Choroid plexus epithelial cell (primary cell): ENCODE measurements around the gene HSPB2.
"Not testable (repeated sequence)": the region's sequence is repeated elsewhere in the genome, so short reads cannot be mapped to it uniquely, and the experiment has no call there.

Experiments used
- DNase-seq: peaks from one replicate; pipeline ENCODE4 v3.0.0-alpha.2; 2010; ENCODE audit warnings: low read depth
- H3K4me3 ChIP-seq: 2 replicates; pipeline ENCODE4 v1.5.1; 2011; ENCODE audit warnings: low read depth, mild to moderate bottlenecking, control low read depth, low read length, moderate library complexity
- TF ChIP-seq, protein P1 (sequence below): conservative IDR thresholded peaks from 2 replicates; pipeline ENCODE4 v1.5.1; 2011; ENCODE audit warnings: low read depth, mild to moderate bottlenecking, control low read depth, inconsistent platforms, low read length, moderate library complexity

HSPB2 gene

DNA sequence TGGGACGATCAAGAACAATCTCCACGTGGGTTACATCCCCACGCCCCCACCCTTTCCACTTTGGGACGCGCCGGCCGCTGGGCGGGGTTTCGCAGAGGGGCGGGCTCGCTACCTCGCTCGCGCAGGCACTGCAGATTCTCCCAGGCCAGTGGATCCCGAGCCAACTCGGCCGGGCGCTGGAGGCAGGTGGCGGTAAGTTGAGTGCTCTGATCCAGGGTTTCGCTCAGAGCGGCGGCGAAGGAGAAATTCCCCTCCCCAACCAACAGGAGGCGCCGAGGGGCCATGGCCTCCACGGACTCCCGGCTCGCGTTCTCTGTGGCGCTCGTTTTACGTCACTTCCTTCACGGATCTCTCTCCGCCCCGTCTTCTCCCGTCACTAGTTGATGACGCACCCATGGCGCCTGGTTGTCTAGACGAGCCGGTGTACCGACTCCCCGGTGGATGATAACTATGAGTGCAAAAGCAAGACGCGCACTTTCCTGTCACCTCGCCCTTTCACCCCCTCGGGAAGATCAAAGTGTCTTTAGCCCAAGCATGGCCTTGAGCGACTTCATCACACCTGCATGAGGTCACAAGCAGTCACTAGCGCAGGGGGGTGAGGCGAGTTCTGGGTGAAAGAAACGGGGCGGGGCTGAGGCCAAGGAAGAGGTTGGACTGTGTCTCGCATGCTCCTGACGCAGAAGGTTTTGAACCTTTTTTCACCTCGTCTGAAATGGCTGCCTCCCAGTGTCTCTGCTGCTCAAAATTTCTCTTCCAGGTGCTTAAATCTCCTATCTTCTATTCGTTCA, 33.5 kb upstream of the HSPB2 start, which contains the start of the genes CFAP68 and FDXACB1:
TSS of gene CFAP68 (plus strand) at position 693 of the 788 bp plus-strand sequence. CDS start at position 713, 20 bp downstream.
TSS of gene FDXACB1 (minus strand) at position 317 of the 788 bp plus-strand sequence. CDS start at position 284, 33 bp downstream.
- H3K4me3 ChIP-seq = peak within 1 kb of the TSS; percentile 74
- peak; percentile 98 for DNase-seq
- TF ChIP-seq, protein P1, sequence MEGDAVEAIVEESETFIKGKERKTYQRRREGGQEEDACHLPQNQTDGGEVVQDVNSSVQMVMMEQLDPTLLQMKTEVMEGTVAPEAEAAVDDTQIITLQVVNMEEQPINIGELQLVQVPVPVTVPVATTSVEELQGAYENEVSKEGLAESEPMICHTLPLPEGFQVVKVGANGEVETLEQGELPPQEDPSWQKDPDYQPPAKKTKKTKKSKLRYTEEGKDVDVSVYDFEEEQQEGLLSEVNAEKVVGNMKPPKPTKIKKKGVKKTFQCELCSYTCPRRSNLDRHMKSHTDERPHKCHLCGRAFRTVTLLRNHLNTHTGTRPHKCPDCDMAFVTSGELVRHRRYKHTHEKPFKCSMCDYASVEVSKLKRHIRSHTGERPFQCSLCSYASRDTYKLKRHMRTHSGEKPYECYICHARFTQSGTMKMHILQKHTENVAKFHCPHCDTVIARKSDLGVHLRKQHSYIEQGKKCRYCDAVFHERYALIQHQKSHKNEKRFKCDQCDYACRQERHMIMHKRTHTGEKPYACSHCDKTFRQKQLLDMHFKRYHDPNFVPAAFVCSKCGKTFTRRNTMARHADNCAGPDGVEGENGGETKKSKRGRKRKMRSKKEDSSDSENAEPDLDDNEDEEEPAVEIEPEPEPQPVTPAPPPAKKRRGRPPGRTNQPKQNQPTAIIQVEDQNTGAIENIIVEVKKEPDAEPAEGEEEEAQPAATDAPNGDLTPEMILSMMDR = peak; percentile 94

DNA sequence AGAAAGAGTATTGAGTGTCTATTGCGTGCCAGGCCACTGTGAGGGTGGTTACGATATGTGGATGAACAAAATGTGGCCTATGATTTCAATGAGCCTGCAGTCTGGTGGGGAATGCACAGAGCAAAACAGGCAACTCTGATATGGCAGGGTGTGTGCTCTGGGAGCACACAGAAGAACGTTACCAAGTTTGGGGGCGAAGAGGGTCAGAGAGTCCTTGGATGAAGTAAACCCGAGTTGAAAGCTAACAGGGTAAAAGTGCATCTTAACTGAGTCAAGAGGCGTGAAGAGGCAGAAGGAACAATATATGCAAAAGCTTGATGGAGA, 32.9 kb upstream of the HSPB2 start:
- TF ChIP-seq, protein P1 = no peak
- H3K4me3 ChIP-seq = peak overlapping the region; percentile 74
- DNase-seq = no peak

DNA sequence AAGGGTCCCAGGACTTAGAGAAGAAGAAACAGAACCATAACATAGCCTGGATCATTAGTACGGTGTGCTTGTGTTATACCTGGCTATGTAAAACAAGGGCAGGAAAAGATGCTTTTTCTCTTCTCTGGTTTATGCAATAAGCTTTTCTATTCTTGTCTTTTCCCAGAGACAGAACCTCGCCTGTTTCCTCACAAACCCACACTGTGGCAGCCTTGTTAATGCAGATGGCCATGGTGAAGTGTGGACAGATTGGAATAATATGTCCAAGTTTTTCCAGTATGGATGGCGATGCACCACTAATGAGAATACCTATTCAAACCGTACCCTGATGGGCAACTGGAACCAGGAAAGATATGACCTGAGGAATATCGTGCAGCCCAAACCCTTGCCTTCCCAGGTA, 30.3 kb upstream of the HSPB2 start:
- H3K4me3 ChIP-seq = no peak overlapping the region
- no peak for DNase-seq
- TF ChIP-seq, protein P1 = no peak

DNA sequence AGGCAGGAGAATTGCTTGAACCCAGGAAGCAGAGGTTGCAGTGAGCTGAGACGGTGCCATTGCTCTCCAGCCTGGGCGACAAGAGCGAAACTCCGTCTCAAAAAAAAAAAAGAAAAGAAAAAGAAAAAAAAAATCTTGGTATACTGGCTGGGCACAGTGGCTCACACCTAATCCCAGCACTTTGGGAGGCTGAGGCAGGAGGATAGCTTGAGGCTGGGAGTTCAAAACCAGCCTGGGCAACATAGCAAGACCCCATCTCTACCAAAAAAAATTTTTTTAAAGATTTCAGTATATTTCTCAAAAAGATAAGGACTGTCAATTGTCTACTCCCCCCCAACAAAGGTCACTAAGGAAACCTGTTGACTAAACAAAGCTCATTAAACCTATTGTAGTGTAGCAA, 27.5 kb upstream of the HSPB2 start:
- DNase-seq, H3K4me3 ChIP-seq: not testable (repeated sequence)

DNA sequence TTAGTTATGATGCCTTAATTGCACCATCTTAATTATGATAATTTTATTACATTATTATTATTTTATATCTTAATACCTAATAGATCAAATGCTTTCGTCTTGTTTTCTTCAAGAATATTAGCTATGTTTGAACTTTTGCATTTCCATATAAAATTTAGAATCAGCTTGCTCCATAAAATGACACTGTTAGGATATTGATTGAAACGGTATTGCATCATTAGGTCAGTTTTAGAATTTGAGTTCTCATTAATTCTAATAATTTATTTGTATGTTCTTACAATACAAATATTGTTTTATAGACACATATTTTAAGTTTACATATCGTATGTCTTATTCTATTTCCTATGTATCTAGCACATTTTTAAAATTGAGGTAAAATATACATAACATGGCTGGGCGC, 26.5 kb upstream of the HSPB2 start:
- TF ChIP-seq, protein P1 = no peak
- H3K4me3 ChIP-seq = no peak overlapping the region
- no peak for DNase-seq

DNA sequence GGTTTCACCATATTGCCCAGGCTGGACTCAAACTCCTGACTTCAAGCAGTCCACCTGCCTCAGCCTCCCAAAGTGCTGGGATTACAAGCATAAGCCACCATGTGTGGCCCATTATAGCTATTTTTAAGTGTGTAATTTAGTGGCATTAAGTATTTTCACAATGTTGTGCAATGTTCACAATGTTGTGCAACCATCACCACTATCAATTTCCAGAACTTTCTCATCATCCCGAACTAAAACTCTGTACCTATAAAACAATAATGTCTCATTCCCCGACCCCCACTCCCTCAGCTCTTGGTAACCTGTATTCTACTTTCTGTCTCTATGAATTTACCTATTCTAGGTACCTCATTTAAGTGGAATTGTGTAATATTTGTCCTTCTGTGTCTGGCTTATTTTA, 25.7 kb upstream of the HSPB2 start:
- TF ChIP-seq, protein P1 = no peak
- no peak overlapping the region for H3K4me3 ChIP-seq
- DNase-seq = no peak

DNA sequence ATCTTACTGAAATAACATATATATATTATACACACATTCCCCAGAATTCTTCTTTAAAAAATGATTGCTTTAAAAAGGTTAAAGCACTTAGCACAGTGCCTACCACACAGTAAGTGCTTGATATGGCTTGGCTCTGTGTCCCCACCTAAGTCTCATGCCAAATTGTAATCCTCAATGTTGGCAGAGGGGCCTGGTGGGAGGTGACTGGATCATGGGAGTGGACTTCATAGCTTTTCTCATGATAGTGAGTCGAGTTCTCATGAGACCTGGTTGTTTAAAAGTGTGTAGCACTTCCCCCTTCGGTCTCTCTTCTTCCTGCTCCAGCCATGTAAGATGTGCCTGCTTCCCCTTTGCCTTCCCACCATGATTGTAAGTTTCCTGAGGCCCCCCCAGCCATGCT, 7.1 kb upstream of the HSPB2 start:
- H3K4me3 ChIP-seq = no peak overlapping the region
- TF ChIP-seq, protein P1 = no peak
- DNase-seq = no peak
